ENCODE data around the gene RTF2. TPM values are rescaled to one million over a fixed set of nuclear protein-coding genes. Genes with fewer than 3 reads are reported as not detected.

The RTF2 gene
- total and polyA plus RNA-seq, 2 of the 13 experiments (the other 11 are each of a cell fraction or from before 2014, with no cell fraction given): 81.8 to 142 TPM

- no peak overlapping the region for H3K4me3 ChIP-seq (replicated peaks in 1 of 3; ENCODE audit: insufficient read depth in 1 of 3, low read depth in 2 of 3, low read length in 3 of 3)
- H3K9me3 ChIP-seq (ENCODE audit: low read length): peaks cover 16% of the 10 kb centered on the region; the same call in 1 of the 2 replicates
- H3K36me3 ChIP-seq (replicated peaks in 1 of 2; ENCODE audit: control insufficient read depth in 1 of 2, insufficient read depth in 2 of 2, low read length in 2 of 2): peaks cover 28 to 54% of the 10 kb centered on the region in 2 experiments; a peak in 4 of 5 replicates
- H3K4me2 ChIP-seq (ENCODE audit: low read depth, low read length): no peak overlapping the region
- ChIA-PET POLR2A (no interaction called here), CTCF (ENCODE audit: low intra/inter-chr PET ratio, low total read pairs) (no interaction called here)
- ATAC-seq (no peak), FAIRE-seq (no peak), DNase-seq (ENCODE audit: low spot score) (no peak)
- H3K27ac ChIP-seq (ENCODE audit: extremely low read length, insufficient read depth, low read length): no peak overlapping the region
- no peak overlapping the region for H3K9ac ChIP-seq (ENCODE audit: insufficient read depth, low read depth, low read length)
- H2AFZ ChIP-seq (ENCODE audit: low read length): no peak overlapping the region
- WGBS (ENCODE audit: low lambda C conversion rate): 98% methylated on average over 10 of the region's 10 CpGs
- no peaks in the 10 kb centered on the region for H3K4me1 ChIP-seq (ENCODE audit: insufficient read depth, low read length)
- in situ Hi-C loops (cut with HindIII; ENCODE audit: extremely low pct_ligation_motif_present, low pct_unique_long_range_greater_than_20kb) (no loop called here), intact Hi-C loops (cut with micrococcal nuclease; ENCODE audit: unreplicated experiment) (no loop called here)
- BruUV-seq (replicated peaks): no TSS peak
- no peaks in the 10 kb centered on the region for H3K79me2 ChIP-seq (ENCODE audit: insufficient read depth, low read length)
- no peaks in the 10 kb centered on the region for H4K20me1 ChIP-seq (ENCODE audit: insufficient read depth, low read length)
- H3K27me3 ChIP-seq (ENCODE audit: control insufficient read depth in 1 of 2, insufficient read depth in 2 of 2, low read length in 2 of 2): no peaks in the 10 kb centered on the region
- TF ChIP-seq ZNF550 (CRISPR knock-in tag; IDR thresholded peaks at IDR 0.05; ENCODE audit: borderline replicate concordance): no peak
- no peak for TF ChIP-seq FUBP1 (CRISPR knock-in tag; IDR thresholded peaks at IDR 0.05; ENCODE audit: borderline replicate concordance)
- no peak for TF ChIP-seq KDM1A (CRISPR knock-in tag; IDR thresholded peaks at IDR 0.05)
- TF ChIP-seq ZC3H4 (CRISPR knock-in tag; IDR thresholded peaks at IDR 0.05; ENCODE audit: borderline replicate concordance): no peak
- no peak for TF ChIP-seq TFAP4 (IDR thresholded peaks at IDR 0.05; ENCODE audit: borderline replicate concordance, low read depth)
- TF ChIP-seq ZNF704 (CRISPR knock-in tag; IDR thresholded peaks at IDR 0.05; ENCODE audit: borderline replicate concordance): no peak
- TF ChIP-seq PATZ1 (CRISPR knock-in tag; IDR thresholded peaks at IDR 0.05): no peak
- no peak for TF ChIP-seq ZGPAT (CRISPR knock-in tag; IDR thresholded peaks at IDR 0.05)
- no peak for TF ChIP-seq NFAT5 (CRISPR knock-in tag; IDR thresholded peaks at IDR 0.05)
Observed at GRCh38 chr20:56518721-56519398, 50.4 kb downstream of the RTF2 start.
